ENCODE results near the gene KDM6B.
"Not testable (repeated sequence)": the region's sequence is repeated elsewhere in the genome, so short reads cannot be mapped to it uniquely, and the experiment has no call there.

Gene KDM6B

DNA sequence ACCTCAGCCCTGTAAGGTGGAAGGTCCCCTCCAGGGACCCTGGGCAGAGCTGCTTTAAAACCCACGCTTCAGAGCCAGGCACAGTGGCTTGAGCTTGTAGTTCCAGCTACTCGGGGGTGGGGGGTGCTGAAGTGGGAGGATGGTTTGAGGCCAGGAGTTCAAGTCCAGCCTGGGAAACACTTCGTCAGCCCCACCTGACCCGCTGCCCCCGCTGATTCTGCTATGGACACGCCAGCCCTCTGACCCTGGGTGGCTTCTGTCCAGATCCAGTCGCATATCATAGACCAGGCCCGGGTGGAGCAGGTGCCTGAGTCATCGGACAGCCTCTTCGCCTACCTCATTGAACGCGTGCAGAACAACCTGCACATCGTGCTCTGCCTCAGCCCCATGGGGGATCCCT is 35.2 kb upstream of the KDM6B start:
- DNase-seq (ENCODE audit: insufficient read length, low spot score) (no peak), FAIRE-seq (no peak)
- TF ChIP-seq, protein P1, sequence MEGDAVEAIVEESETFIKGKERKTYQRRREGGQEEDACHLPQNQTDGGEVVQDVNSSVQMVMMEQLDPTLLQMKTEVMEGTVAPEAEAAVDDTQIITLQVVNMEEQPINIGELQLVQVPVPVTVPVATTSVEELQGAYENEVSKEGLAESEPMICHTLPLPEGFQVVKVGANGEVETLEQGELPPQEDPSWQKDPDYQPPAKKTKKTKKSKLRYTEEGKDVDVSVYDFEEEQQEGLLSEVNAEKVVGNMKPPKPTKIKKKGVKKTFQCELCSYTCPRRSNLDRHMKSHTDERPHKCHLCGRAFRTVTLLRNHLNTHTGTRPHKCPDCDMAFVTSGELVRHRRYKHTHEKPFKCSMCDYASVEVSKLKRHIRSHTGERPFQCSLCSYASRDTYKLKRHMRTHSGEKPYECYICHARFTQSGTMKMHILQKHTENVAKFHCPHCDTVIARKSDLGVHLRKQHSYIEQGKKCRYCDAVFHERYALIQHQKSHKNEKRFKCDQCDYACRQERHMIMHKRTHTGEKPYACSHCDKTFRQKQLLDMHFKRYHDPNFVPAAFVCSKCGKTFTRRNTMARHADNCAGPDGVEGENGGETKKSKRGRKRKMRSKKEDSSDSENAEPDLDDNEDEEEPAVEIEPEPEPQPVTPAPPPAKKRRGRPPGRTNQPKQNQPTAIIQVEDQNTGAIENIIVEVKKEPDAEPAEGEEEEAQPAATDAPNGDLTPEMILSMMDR (IDR thresholded peaks at IDR 0.05; ENCODE audit: insufficient read depth, missing control alignments) = no peak

DNA sequence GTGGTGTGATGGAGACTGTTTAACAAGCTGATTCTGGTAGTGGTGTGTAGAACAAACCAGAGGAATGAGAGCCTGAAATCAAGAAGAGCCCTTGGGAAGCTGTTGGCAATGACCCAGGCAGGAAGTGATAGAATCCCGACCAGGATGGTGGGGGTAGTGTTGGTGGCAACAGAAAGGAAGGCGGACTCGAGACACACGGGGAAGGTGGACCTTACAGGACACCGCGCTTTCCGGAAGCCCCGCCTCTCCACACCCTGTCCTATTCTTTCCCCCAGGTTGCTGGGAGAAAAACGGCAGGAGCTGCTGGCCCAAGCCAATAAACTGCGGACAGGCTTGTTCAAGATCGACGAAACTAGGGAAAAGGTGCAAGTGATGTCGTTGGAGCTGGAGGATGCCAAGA is 30.0 kb upstream of the KDM6B start:
- TF ChIP-seq, protein P1 (IDR thresholded peaks at IDR 0.05; ENCODE audit: insufficient read depth, missing control alignments) = no peak
- no peak for DNase-seq (ENCODE audit: insufficient read length, low spot score)
- no peak for FAIRE-seq

DNA sequence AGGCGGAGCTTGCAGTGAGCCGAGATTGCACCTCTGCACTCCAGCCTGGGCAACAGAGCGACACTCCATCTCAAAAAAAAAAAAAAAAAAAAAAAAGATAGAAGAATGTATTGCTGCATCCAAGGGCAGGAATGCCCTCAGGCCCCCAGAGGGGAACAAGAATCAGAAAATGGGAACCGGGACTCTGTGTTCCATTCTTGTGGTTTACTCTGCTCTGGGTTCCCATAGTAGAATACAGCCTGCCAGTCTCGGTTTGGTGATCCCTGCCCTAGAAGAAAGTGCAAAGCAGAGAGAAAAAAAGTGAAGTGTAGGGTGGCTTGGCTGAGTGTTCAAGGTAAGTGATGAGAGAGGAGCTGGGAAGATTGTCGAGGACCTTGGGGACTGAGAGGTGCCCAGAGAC is 27.4 kb upstream of the KDM6B start:
- DNase-seq (ENCODE audit: insufficient read length, low spot score) (no peak), FAIRE-seq (no peak)
- TF ChIP-seq, protein P1 (IDR thresholded peaks at IDR 0.05; ENCODE audit: insufficient read depth, missing control alignments) = no peak

DNA sequence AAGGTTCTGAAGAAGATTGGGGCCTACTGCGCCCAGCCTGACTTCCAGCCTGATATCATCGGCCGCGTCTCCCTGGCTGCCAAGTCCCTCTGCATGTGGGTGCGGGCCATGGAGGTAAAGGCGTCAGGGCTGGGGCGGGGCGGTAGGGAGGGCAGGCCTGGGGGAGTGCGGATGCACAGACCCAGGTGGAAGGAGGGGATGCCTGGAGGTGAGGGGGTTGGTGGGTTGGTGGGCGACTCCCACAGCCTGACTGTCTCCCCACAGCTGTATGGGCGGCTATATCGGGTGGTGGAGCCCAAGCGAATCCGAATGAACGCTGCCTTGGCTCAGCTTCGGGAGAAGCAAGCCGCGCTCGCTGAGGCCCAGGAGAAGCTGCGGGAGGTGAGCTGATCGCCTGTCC is 26.8 kb upstream of the KDM6B start:
- TF ChIP-seq, protein P1 (IDR thresholded peaks at IDR 0.05; ENCODE audit: insufficient read depth, missing control alignments) = no peak
- FAIRE-seq = no peak
- no peak for DNase-seq (ENCODE audit: insufficient read length, low spot score)

DNA sequence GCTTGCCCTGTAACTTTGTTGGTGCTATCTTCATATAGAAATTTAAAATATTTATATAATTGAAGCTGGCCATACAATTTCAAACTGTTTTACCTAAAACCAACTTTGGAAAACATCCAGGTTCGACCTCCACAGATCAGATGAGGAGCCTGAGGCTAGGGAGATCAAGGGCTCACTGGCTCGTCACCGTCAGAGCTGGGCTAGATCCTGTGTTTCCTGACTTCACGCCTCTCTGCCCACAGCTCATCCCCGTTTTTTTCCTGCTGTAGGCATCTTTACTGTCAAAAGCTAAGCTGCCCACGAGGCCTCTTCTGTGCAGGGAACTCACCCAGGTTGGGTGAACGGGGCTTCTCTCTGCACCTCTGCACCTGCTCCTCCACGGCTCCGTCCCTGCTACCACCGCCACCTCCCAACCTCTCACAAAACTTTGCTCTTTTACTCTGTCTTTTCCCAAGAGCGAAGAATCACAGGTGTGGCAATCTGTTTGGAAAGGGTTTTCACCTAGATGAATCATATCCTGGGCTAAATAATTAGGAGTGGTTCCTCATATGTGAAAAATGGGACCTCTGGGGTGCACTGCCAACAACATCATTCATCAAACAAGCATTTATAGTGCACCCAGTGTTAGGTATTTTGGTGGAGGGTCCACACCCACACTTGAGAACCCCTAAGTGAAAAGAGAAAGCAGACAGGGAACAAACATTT is 24.8 kb upstream of the KDM6B start:
- TF ChIP-seq, protein P1 (IDR thresholded peaks at IDR 0.05; ENCODE audit: insufficient read depth, missing control alignments) = no peak
- FAIRE-seq = no peak

DNA sequence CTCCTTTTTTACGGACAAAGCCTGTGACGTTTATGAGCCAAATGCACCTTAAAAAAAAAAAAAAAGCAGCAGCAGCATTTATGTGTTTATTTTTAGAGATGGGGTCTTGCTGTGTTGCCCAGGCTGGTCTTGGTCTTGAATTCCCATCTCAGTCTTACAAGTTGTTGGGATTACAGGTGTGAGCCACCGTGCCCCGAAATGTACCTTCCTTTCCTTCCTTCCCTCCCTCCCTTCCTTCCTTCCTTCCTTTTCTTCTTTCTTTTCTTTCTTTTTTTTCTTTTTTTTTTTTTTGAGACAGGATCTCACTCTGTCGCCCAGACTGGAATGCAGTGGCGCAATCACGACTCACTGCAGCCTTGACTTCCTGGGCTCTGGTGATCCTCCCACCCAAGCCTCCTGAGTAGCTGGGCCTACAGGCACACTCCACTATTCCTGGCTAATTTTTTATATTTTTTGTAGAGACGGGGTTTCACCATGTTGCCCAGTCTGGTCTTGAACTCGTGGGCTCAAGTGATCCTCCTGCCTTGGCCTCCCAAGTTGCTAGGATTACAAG is 24.1 kb upstream of the KDM6B start:
- FAIRE-seq; DNase-seq (ENCODE audit: insufficient read length, low spot score): not testable (repeated sequence)

More for the DNA sequence above, 24.8 kb upstream of the KDM6B start:
- no peak for DNase-seq (ENCODE audit: insufficient read length, low spot score)

DNA sequence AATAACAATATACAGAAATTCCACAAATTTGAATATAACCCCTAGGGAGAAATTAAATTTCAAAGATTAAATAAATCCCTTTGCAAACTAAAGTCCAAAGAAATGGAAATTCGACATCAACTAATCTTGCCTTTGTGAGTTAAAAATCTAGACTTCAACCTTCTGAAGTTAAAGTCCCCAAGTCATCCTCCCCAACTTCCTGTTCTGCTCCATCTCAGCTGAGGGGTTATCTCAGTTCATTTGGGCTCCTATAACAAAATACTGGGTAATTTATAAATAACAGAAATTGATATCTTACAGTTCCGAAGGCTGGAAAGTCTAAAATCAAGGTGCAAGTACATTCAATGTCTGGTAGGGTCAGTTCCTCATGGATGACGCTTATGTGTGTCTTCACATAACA is 22.8 kb upstream of the KDM6B start:
- DNase-seq (ENCODE audit: insufficient read length, low spot score) (no peak), FAIRE-seq (no peak)
- TF ChIP-seq, protein P1 (IDR thresholded peaks at IDR 0.05; ENCODE audit: insufficient read depth, missing control alignments) = no peak

Data from D721Med (cell line).